Left ventricle myocardium inferior (tissue), 1 donor: ENCODE data around the gene TPP1. TPM values are rescaled to one million over a fixed set of nuclear protein-coding genes. Genes with fewer than 3 reads are reported as not detected.

Source experiments
- DNase-seq: peaks from one replicate; pipeline ENCODE4 v3.0.0-alpha.2; 2020
- H3K27ac ChIP-seq: fragments of 200-600 bp; replicated peaks from 2 replicates; pipeline ENCODE4 v1.8.0; 2021
- H3K27me3 ChIP-seq: fragments of 200-600 bp; 2 replicates; pipeline ENCODE4 v1.8.0; 2021; ENCODE audit warnings: low read depth
- H3K36me3 ChIP-seq: fragments of 200-600 bp; 2 replicates; pipeline ENCODE4 v1.8.0; 2021
- H3K4me1 ChIP-seq: fragments of 200-600 bp; 2 replicates; pipeline ENCODE4 v1.8.0; 2021
- H3K4me3 ChIP-seq: fragments of 200-600 bp; 2 replicates; pipeline ENCODE4 v1.8.0; 2021; ENCODE audit warnings: mild to moderate bottlenecking, moderate library complexity
- H3K9me3 ChIP-seq: fragments of 200-600 bp; replicated peaks from 2 replicates; pipeline ENCODE4 v1.8.0; 2021
- CTCF ChIP-seq: fragments of 200-600 bp; IDR thresholded peaks from 2 replicates; pipeline ENCODE4 v1.8.0; 2021; ENCODE audit warnings: antibody characterized with exemption, mild to moderate bottlenecking, borderline replicate concordance
- intact Hi-C: fragments of 100-400 bp; cut with micrococcal nuclease; formaldehyde crosslinking; loops from one replicate; pipeline ENCODE4 v1.11.0; 2022
- total RNA-seq: library from RNA; stranded (reverse); fragmentation: NEBNext Ultra II Directional; extraction: Animal tissue kit (Norgen Biotek cat#: 25700); gene quantifications from one replicate; pipeline ENCODE4 v1.2.1, GENCODE V29; 2021
- donor health status: DM: no; HTN: yes; CAD: no; lungs with severe emphysema.

TPP1 gene
- total RNA-seq, 1 donor from 2014 or later: 84.2 TPM

- H3K27me3 ChIP-seq: no peaks in the 10 kb centered on the region
- intact Hi-C loops: no loop called here
- H3K4me3 ChIP-seq: no peak overlapping the region
- H3K4me1 ChIP-seq: peaks cover 10% of the 10 kb centered on the region
- no peak for TF ChIP-seq CTCF
- H3K36me3 ChIP-seq: peaks cover 66% of the 10 kb centered on the region
- peak overlapping the region; percentile 8 for H3K27ac ChIP-seq
- H3K9me3 ChIP-seq: no peaks in the 10 kb centered on the region
- peak; percentile 60 for DNase-seq
These were observed 7.9 kb upstream of the TPP1 start for GRCh38 chr11:6626971-6627761.

- no peak for DNase-seq
- no peaks in the 10 kb centered on the region for H3K9me3 ChIP-seq
- no peaks in the 10 kb centered on the region for H3K27me3 ChIP-seq
- H3K27ac ChIP-seq: no peak overlapping the region
- no peak for TF ChIP-seq CTCF
- peaks cover 10% of the 10 kb centered on the region for H3K4me1 ChIP-seq
- intact Hi-C loops: no loop called here
- H3K36me3 ChIP-seq: peaks cover 55% of the 10 kb centered on the region
- H3K4me3 ChIP-seq: no peak overlapping the region
These were observed 6.7 kb upstream of the TPP1 start for GRCh38 chr11:6625832-6626420.

- peak; percentile 10 for DNase-seq
These were observed 6.1 kb upstream of the TPP1 start for GRCh38 chr11:6625156-6625831.

GRCh38 chr11:6623391-6624363 is 4.5 kb upstream of the TPP1 start:
- intact Hi-C loops: no loop called here
- Histone ChIP-seq H3K27ac (no peak overlapping the region), H3K36me3 (peaks cover 35% of the 10 kb centered on the region), H3K27me3 (no peaks in the 10 kb centered on the region), H3K4me1 (peaks cover 23% of the 10 kb centered on the region), H3K4me3 (no peak overlapping the region), H3K9me3 (no peaks in the 10 kb centered on the region)
- peak; percentile 10 for DNase-seq
- TF ChIP-seq CTCF: no peak

More at GRCh38 chr11:6625156-6625831, 6.1 kb upstream of the TPP1 start:
- no peak overlapping the region for H3K27ac ChIP-seq
- no peak for TF ChIP-seq CTCF
- no peaks in the 10 kb centered on the region for H3K27me3 ChIP-seq
- H3K4me3 ChIP-seq: no peak overlapping the region
- peaks cover 10% of the 10 kb centered on the region for H3K4me1 ChIP-seq
- H3K9me3 ChIP-seq: no peaks in the 10 kb centered on the region
- H3K36me3 ChIP-seq: peaks cover 50% of the 10 kb centered on the region
- intact Hi-C loops: no loop called here
